Measurements from ENCODE around the gene OR1A2. TPM values are rescaled to one million over a fixed set of nuclear protein-coding genes. Genes with fewer than 3 reads are reported as not detected.

Gene OR1A2
- total RNA-seq, 1 donor, result not detected

Other genes starting within 250 kb of the OR1A2 start
- gene OR1D5, start 133.9 kb upstream of the OR1A2 start, total RNA-seq, result not detected in 2 replicates
- gene OR1D2, start 93.1 kb upstream of the OR1A2 start, total RNA-seq, result not detected in 2 replicates
- not detected in 2 replicates for gene OR1G1, start 70.0 kb upstream of the OR1A2 start, total RNA-seq
- gene OR1A1, start 10.1 kb downstream of the OR1A2 start, total RNA-seq, result not detected in 2 replicates
- 0.36 TPM in 1 of 2 replicates, not detected in the other for gene OR3A1, start 100.8 kb downstream of the OR1A2 start, total RNA-seq
- not detected in 2 replicates for gene OR3A2, start 188.8 kb downstream of the OR1A2 start, total RNA-seq
- not detected in 2 replicates for gene OR1E1, start 200.9 kb downstream of the OR1A2 start, total RNA-seq
- gene OR3A3, start 213.9 kb downstream of the OR1A2 start, total RNA-seq, result not detected in 2 replicates
- gene OR1E2, start 236.3 kb downstream of the OR1A2 start, total RNA-seq, result under 0.01 TPM in 1 of 2 replicates, not detected in the other